HG03571 (cell line): ENCODE measurements around the gene TRIO.

Experiments used
- ATAC-seq: cut with Tn5 transposase; IDR thresholded peaks from one replicate; pipeline ENCODE4 v1.9.1; 2021; ENCODE audit not compliant: unreplicated experiment

Gene TRIO

DNA sequence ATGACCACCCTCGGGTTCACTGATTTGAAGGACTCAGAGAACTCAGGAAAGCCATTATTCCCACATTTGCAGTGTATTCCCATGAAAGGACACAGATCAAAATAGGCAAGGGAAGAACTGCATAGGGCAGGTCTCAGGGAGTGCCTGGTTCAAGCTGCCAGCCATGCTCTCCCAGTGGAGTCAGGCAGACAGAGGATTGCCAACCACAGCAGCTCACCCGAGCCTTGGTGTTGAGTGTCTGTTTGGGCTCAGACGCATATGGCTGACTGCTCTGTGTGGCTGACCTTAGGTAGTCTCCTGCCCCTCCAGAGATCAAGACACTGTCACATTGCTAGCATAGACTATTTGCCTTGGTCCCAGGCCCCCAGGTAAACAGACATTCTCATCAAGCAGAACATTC lies 322.6 kb downstream of the TRIO start:
- no peak for ATAC-seq

- ATAC-seq = no peak
These were observed 324.1 kb downstream of the TRIO start for GRCh38 chr5:14467251-14467650.

DNA sequence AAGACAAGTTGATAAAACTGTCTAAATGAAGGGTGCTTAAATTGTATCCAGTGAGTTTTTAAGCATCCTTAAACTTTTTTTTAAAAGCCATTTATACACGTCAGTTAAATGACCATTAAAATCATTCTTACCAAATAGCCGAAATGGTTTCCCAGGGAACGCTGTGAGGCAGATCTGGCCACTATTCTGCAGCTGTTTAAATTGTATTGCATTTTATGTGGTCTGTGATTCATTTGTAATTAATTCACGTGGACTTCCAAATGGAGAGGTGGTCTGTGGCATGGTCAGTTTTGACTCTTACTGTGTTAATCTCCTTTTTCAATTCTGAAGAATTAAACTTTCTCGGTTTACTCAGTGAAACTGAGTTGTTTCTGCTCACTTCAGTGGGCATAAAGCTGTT lies 324.7 kb downstream of the TRIO start:
- ATAC-seq = no peak

- ATAC-seq = no peak
These were observed 326.6 kb downstream of the TRIO start for GRCh38 chr5:14469551-14470377.

DNA sequence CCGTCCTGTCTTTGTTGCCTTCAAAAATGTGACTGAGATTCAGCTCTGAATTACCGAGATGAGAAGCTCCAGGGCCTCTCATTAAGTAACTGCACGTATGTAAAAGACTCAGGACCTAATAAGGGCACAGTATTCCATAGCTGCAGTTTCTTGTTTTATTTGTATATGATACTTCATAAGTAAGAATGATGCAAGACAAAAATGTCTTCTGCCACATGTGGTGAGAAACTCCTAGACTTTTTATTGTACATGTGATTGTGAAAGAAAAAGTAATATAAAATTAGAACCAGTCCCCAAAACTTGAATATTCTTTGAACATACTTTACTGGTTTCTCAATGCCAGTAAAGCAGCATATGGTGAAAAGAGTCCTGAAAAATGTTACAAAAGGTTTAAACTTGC lies 328.4 kb downstream of the TRIO start:
- no peak for ATAC-seq

DNA sequence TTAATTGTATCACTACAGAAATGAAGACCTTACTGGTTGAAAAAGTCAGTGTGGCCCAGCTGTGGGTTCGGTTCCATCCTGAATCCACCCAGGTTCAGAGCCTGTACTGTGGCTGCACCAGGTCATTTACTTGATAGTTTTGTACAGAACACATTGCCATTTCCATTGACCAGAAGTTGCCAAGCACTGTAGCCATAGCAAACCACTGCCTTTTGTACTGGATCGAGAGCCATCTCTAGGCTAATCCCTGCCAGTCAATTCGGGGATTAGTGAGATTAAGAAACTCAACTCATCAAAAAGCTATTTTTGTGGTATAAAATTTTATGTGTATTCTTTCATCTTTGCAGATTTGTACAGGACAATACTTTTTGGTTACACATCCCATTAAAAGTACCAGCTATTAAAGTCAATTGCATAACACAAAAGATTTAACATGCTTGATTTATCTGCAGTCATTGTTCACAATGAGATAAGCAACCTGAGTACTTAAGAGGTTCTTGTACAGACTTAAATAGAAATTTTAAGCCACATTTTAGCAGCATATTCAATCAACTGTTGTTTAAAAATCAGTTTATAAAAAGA lies 329.9 kb downstream of the TRIO start:
- no peak for ATAC-seq

DNA sequence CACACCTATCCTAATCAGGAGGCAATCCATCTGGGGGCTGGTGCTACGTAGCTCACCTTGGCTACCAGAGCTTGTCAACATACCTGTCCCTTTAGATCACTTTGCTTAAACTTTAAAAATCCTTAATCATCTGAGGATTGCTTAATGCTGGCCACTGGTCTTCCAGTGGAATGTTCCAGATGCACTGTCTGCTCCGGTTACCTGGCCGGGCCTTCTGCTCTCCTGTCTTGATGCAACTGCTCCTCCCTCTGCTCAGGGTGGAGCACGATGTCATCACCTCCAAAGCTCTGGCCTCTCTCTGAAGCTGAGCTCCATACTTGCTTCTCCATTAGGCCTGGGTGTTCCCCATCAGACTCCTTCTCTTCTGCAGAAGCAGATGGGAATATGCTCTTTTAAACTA lies 331.9 kb downstream of the TRIO start:
- ATAC-seq = no peak

- no peak for ATAC-seq
These were observed 333.8 kb downstream of the TRIO start for GRCh38 chr5:14476786-14477435.

- ATAC-seq = no peak
These were observed 336.1 kb downstream of the TRIO start for GRCh38 chr5:14479143-14479696.

DNA sequence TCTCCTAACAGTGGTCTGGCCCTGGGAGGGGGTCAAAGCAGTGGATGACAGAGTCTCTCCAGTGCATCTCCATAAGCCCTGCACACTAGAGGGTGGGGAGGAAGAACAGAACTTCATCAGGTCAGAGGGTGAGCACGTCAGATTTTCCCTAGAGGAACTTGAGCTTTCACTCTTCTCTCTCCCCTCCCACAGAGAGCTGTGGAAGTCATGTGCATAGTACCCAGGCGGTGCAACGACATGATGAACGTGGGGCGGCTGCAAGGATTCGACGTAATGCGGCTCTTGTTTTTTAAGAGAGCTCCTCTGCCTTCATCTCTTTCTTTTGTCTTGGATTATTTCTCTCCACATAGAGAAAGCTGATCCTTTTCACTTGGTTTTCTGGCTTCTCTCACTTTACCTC lies 338.2 kb downstream of the TRIO start:
- ATAC-seq = no peak

- ATAC-seq = no peak
These were observed 338.9 kb downstream of the TRIO start for GRCh38 chr5:14482085-14482484.

DNA sequence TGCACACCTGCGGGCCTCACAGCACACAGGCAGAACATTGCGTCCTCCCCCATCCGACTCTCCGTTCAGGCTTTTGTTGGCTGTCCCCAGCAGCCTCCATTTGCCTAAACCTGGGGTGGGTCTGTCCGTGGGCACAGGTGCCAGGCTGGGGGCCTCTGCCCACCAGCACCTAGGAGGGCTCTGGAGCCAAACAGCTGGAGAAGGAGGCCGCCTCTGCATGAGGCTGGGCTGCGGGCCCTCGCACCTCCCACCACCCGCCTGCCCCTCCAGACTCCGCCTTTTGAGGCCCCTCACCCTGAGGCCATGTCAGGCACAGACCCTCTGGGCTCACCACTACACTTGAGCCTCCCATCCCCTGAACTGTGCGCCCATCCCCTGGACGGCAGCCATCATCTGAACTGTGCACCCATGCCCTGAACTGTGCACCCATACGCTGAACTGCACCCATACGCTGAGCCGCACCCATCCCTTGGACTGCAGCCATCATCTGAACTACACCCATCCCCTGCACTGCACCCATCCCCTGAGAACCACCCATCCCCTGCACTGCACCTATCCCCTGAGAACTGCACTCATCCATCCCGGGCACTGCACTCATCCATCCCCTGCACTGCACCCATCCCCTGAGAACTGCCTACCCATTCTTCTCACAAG lies 340.5 kb downstream of the TRIO start:
- no peak for ATAC-seq

- no peak for ATAC-seq
These were observed 343.3 kb downstream of the TRIO start for GRCh38 chr5:14486486-14486885.

DNA sequence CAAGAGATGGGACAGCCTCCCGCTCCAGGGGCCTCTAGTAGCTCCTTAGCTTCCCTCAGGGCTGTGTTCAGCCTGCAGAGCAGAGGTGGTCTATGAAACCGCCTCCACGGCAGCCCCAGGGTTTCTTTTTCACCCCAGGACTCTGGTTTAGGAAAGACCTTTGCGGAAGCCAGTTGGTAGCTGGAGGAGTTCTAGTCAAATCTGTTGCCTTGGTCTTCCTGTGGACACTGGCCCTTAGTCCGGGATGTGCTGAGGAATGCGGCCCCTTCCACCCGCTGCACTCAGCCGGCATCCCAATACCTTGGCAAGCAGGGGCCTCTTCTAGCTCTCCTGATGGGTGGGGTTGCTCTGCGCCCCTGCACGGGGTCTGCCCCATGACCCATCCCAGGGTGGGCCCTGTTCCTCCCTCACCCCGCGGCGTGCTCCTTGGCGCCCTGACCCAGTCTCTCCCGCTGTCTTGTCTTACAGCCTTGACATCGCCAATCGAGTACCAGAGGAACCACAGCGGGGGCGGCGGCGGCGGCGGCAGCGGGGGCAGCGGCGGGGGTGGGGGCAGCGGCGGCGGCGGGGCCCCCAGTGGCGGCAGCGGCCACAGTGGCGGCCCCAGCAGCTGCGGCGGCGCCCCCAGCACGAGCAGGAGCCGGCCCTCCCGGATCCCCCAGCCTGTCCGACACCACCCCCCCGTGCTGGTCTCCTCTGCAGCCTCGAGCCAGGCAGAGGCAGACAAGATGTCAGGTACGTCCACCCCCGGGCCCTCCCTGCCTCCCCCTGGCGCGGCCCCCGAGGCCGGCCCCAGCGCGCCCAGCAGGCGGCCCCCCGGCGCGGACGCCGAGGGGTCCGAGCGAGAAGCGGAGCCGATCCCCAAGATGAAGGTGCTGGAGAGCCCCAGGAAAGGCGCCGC lies 344.1 kb downstream of the TRIO start:
- ATAC-seq = no peak

DNA sequence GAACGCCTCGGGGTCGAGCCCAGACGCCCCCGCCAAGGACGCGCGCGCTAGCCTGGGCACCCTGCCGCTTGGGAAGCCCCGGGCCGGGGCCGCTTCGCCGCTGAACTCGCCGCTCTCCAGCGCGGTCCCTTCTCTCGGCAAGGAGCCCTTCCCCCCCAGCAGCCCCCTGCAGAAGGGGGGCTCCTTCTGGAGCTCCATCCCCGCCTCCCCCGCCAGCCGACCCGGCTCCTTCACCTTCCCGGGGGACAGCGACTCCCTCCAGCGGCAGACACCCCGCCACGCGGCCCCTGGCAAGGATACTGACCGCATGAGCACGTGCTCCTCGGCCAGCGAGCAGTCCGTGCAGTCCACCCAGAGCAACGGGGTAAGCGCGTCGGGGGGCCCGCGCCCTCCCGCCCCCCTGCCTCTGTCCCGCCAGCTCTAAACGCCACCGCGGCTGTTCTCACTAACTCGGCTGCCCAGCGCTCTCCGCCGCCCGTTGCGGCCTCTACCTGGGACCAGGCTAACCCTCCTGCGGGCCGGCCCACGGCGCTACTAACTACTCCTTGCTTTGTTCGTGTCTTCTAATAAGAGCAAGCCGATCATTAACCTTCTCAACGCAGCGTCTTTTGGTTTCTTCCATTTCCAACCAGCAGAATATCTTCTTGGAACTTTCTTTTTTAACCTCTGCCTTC lies 344.9 kb downstream of the TRIO start:
- no peak for ATAC-seq

DNA sequence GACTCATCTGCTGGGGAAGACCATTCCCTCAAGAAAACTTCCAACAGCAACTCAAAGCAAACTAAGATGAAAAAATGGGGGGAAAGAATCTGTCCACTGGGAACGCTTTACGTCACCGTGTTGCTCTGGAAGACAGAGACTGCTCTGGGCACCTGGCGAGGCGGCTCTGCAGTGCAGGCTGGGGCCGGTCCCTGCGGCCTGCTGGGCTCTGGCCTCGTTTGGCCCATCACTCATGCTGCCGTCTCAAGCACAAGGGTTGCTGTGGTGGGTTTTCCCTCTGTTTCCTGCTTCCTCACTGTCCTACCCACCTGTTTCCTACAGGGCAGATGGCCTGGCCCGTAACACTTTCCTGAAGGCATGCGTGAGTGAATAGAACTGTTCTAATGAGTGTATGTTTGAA lies 345.6 kb downstream of the TRIO start:
- no peak for ATAC-seq

DNA sequence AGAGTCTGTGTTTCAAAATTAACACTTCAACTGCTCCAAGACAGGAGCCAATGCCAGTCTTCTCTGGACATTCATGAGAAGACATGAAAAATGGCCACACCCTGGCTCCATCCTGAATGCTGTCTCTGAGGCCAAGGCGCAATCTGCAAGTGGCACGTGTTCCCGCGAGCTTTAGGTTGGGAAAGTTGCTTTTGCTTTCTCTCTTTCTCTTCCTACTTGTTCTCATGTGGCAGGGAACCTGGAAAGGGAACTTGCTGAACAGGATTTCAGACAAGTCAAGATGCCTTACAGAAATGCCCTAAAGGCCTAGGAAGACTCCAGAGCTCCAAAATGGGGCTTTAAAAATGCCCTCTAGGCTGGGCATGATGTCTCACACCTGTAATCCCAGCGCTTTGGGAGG lies 346.5 kb downstream of the TRIO start:
- no peak for ATAC-seq

GRCh38 chr5:14490309-14490711 lies 347.2 kb downstream of the TRIO start:
- ATAC-seq = no peak

DNA sequence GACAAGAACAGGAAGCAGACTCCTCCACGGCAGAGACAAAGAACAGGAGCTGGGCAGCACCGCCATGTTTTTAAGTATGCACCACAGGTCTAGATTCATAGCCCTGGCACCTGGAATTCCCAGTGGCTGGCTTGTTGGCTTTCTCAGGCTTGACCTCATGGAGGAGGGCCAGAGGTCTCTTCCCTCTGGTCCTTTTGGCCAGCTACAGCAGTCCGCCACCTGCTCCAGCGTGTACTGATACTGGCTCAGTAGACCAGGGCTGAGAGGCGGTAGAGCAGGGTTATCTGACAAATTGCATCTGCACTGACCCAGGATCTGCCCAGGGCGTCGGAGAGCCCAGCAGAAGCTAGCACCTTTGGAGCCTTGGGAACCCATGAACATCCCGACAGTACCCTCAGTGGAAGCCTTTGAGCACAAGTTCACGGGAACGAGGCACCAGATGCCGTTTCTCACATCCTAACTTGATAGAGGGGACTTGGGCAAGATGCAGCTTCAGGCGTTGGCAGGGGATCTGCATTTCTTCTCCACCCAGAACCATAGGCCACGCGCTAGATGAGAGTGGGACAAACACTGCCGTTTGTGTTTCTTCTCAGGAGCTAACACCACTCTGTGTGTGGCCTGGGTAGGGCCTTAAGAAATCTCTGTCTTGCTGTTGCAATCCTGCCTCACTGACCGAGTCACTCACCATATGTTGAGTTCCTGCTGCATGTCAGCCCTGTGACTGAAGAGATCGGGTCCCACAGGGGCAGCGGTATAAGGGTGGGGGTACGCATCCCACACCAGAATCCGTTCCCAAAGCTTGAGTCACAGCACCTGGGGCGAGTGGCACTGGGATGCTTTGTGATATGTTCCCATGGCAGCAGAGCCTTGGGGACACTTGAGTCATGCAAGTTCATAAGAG lies 348.1 kb downstream of the TRIO start:
- ATAC-seq = no peak
